IPS DF 4.7 (cell line): ENCODE results near the gene AGRP.
"Not testable (repeated sequence)": the region's sequence is repeated elsewhere in the genome, so short reads cannot be mapped to it uniquely, and the experiment has no call there.

Experiments
- DNase-seq: peaks from one replicate; pipeline ENCODE4 v3.0.0-alpha.2; 2013; ENCODE audit warnings: low spot score; ENCODE audit errors: extremely low read depth

Gene AGRP

DNA sequence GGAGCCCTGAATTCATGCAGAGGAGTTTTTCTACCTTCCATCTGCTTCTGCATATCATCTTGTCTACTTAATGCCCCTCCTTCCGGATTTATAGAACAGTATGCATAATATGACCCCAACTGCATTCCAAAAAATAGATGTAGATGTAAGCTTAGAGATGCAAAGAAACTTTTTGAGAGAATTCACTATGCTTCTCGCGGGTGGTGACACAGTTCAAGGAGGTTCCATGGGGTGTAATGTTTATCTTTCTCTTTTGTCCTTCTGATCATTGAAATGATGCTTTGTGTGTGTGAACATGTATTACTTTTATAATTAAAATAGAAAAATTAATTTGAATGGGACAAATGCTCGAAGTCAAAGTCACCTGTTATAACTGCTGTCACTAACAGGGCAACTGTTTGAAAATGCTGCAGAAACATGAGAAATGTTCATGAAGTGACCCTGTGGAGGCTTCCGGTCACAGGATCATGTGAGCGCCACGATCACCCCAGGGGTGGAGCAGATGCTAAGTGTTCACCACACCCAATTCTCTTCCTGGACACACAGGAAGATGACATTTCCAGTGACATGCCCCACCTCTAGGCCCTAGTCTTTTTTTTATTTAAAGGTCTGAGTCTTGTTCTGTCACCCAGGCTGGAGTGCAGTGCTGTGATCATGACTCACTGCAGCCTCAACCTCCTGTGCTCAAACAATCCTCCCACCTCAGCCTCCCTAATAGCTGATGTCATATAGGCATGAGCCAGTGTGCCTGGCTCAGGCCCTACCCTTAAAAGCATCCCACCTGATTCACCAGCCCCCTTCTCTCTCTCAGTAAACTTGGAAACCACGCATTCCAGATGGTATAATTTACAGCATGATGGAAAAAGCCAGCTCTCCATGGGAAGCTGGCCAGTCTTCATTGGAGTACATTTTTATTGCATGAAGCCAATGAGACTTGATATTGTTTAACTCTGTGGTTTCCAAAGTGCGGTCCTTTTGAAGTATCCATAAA is 21.0 kb upstream of the AGRP start:
- no peak for DNase-seq

DNA sequence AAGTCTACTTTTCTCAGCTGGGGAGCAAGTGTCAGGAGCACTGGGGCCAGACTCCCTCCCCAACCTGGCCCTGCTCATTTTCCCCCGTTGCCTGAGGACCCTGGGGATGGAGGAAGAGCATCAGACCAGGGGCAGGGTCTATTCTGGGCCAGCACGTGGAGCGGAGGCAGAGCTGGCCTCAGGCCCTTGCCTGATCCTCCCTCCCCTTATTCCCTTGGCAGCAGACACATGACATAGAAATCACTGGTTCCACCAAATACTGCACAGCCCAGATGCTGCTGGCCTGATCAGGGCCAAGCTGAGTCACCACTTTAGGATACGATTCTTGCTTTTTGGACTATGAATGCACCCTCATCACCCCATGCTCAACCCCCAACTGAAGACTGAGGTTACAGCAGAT is 15.8 kb upstream of the AGRP start:
- DNase-seq: no peak

DNA sequence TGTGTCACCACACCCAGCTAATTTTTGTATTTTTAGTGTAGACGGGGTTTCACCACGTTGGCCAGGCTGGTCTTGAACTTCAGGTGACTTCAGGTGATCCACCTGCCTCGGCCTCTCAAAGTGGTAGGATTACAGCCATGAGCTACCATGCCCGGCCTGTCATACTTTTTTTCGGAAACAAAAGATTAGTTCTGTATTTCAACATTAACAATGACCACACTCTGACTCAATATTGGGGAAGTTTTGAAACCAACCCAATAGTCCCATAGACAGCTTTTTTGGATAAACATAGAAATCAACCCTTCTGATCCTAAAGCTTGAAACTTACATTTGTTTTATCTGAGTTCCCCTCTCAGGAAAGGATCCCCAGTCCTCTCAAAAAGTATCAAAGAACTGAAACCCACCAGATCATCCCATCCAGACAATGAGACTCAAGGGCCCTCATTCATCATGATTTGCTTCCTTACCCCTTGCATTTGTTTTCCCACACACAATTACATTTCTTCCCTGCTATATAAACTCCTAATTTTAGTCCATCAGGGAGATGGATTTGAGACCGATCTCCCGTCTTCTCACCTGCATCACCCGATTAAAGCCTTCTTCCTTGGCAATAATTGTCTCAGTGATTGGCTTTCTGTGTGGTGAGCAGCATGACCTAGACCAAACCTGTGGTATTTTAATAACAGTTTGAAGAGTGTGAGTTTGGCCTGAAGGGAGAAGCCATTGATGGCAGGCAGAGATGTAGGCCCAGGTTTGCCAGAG is 7.2 kb upstream of the AGRP start:
- DNase-seq: no peak

GRCh38 chr16:67489401-67490083 is 6.2 kb upstream of the AGRP start:
- no peak for DNase-seq

DNA sequence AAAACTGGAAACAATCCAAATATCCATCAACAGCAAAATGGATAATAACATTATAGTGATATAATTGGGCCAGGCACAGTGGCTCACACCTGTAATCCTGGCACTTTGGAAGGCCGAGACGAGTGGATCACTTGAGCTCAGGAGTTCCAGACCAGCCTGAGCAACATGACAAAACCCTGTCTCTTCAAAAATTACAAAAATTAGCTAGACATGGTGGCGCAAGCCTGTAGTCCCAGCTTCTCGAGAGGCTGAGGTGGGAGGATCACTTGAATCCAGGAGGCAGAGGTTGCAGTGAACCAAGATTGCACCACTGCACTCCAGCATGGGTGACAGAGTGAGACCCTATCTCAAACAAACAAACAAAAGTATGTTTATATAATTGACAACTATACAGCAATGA is 4.2 kb upstream of the AGRP start:
- not testable (repeated sequence) for DNase-seq

GRCh38 chr16:67486805-67487204 is 3.5 kb upstream of the AGRP start:
- DNase-seq: no peak

DNA sequence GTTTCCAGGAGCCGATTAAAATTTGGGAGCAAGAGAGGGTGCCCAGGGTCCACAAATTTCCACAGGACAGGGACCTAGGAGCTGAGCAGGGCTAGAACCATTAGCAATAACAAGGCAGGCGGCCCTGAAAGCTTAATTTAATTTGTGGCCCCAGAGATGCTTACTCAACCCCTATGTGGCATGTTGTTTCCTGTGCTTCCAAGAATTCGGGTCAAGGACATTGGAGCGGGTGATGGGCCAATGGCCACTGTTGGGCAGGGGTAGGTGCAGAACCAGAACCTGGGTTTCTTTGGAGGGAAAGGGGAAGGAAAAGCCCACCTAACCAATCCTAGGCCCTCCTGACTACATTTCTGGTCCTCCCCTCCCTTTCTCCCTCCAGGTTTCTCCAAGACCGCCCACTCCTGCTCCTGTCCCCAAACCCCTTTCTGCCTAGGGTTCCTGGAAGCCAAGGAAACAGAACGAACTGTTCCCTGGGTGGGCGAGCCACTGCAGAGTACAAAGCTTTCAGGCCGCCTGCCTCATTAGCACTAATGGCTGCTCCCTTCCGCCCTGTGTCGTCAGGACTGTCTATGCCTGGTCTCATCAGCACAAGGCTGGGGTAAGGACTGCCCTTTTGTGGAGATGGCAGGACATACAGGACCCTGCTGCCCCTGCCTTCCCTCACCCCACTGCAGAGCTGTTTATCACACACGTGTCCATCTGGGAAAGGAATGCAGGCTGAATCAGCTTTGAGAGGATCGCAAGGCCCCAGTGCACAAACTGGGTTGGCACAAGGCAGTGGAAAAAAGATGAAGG is 581 bp upstream of the AGRP start:
- DNase-seq: no peak

DNA sequence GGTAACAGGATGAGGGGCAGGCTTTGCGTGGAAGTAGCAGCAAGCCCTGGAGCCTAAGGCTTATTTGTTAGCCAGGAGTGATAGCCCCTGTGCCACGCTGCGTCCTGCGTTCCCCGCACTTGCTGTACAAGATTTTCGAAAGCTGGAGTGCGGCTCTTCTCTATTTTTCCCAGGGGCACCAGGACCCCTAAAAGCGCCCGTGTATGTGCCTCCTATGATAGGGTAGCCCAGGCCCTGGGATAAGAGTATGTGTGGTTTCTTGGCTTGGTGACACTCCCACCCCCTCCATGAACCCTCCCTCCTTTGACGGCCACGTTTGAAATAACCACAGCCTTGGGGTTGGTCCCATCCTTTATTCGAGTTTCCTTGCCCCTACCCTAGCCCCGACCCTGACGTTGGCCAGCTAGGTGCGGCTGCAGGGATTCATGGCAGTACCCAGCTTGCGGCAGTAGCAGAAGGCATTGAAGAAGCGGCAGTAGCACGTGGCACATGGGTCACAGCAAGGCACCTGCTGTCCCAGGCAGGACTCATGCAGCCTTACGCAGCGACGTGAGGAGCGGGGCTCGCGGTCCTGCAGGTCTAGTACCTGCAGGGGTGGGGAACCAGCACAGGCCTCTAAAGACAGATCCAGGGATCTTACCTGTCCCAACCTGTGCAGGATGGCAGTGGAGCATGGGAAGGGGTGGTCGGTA is 968 bp downstream of the AGRP start:
- DNase-seq: no peak

- no peak for DNase-seq
Observed at GRCh38 chr16:67481561-67482232, 1.6 kb downstream of the AGRP start.

DNA sequence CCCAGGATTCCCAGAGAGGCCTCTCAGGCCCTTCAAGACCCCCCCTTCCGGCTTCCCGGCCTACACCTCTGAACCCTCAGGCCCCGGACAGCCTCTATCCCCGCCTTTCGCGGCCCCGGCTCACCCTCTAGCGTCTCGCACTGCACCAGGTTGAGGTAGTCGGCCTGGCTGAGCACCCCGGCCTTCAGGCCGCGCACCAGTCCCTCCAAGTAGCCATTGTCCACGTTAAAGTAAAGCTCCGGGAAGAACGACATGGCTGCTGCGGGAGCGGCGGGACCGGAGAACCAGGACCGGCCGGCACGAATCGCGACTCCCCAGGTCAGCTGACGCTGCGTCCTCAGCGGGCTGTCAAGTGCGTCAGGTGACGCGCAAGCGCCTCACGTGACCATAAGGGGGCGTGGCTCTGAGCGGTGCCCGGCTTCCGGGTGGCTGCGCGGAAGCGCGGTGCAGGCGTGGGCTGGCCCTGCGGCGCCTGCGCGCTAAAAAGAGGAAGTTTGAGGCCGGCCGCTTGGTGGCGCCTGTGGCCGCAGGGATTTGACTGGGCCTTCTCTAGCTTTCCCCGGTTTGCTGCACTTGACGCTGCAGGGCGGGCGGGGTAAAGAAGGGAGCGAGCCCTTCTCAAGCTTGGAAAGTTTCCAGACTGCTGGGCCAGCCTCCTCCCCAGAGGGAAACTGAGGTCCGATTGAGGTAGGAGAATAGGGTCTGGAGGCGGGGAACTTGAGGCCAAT is 2.4 kb downstream of the AGRP start, which contains the start of gene ATP6V0D1:
ATP6V0D1 (minus strand) TSS at position 325 of the 728 bp plus-strand sequence; CDS start at position 254, 71 bp downstream.
- DNase-seq: peak; percentile 90

DNA sequence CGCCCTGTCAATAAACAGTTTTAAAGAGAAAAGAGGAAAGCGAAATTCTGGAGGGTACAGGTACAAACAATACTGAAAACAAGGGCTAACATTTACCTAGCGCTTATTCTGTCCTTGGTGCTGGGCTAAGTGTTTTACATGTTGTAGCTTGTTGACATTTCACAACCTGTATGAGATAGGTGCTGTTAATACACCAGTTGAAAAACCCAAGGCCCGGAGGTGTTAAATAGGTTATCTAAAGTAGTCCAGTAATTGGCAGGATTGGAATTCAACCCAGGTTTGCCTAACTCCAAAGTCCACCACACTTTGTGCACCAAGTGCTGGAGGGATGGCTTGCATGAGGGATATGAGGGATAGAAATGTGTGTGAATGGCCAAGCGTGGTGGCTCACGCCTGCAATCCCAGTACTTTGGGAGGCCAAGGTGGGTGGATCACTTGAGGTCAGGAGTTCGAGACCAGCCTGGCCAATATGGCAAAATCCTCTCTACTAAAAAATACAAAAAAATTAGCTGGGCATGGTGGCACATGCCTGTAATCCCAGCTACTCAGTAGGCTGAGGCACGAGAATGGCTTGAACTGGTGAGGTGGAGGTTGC is 5.3 kb downstream of the AGRP start:
- no peak for DNase-seq

GRCh38 chr16:67474551-67475455 is 8.5 kb downstream of the AGRP start:
- DNase-seq: no peak

DNA sequence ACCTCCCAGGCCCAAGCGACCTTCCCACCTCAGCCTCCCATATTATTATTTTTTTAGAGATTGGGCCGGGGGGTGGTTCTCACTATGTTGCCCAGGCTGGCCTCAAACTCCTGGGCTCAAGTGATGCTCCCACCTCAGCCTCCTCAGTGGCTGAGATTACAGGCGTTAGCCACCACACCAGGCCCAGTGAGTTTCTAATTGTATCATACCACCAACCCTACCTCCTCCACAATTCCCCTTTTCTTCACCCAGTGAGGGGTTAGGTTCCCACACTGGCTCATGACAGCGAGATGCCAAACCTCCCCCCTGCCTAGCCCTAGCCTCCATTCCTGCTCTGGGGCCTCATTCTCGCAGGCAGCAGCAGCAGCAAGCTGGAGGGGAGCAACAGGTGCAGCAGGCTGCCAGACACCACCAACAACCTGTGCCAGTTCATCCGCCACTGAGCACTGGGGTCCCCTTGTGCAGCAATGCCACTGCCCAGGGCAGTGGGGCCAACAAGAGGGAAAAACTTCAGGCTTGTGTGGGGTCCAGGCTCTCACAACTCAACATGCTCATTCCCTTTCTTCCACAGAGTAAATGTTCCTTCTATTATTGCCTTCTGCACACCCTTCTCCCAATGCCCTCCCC is 11.5 kb downstream of the AGRP start:
- no peak for DNase-seq

DNA sequence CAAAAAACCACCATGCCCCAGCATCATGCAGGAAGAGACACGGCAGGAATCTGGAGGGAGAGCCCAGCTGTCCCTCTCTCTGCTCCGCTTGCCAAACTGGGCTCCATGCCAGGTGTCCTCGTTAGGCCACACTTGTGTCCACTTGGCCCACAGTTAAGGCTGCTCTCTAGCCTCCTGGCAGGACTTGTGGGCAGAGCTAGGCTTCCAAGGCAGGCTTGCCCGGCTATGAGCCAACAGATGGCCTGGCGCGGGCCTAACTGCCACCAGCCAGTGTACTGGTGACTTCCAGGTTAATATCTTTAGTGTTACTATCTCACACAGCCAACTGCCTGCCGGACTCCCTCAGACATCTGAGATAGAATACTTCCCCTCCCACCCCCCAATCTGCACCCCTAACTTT is 13.0 kb downstream of the AGRP start:
- DNase-seq: no peak

DNA sequence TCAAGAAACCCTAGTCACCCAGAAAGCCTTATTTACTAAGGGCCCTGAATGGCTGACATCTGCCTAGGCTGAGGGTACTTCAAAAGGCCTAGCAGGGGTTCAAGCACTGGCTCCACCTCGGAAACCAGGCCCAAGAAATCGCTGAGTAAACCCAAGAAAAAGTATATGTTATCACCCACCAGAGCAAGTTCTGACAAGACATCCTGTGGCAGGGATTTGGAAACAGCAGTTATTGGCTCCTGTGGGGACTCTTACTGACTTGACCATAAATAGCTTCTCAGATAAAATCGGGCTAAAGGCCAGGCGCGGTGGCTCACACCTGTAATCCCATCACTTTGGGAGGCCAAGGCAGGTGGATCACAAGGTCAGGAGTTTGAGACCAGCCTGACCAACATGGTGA is 14.6 kb downstream of the AGRP start:
- DNase-seq: no peak

DNA sequence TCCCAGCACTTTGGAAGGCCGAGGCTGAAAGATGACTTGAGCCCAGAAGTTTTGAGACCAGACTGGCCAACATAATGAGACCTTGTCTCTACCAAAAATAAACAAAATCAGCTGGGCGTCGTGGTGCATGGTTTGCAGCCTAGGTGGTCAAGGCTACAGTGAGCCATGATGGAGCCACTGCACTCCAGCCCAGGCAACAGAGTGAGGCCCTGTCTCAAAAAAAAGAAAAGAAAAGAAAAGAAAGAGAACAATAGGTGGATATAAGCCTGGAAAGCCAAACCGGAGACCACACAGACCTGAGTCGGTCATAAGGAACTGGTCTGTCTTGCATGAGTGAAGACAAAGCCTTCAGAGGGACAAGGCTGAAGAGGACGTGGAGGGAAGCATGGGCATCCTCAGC is 16.8 kb downstream of the AGRP start:
- DNase-seq: no peak

DNA sequence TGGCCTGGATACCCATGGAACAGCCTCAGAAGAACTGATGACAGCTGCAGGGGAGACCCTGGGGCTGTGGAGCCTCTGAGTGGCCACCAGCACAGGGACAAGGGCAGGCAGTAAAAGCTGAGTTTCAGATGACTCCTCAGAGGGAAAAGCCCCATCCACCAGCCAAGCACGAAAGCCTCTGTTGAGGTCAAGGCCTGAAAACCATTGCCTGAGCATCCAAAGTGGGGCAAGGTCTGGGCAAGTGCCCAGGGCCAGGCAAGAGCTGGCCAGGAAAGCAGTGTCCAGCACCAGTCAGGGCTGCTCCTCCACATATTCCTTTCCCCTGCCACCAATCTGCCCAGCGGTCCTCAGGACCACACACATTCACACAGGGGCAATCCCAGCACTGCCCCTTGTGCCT is 18.8 kb downstream of the AGRP start:
- DNase-seq: no peak
